ENCODE results near the gene PACS2. TPM values are rescaled to one million over a fixed set of nuclear protein-coding genes. Genes with fewer than 3 reads are reported as not detected.
"Not testable (repeated sequence)": the region's sequence is repeated elsewhere in the genome, so short reads cannot be mapped to it uniquely, and the experiment has no call there.

PACS2 gene
- total RNA-seq, 4 donors from 2014 or later = 37.1 to 116 (median 52.2) TPM

GRCh38 chr14:105300542-105301102 is 13.9 kb upstream of the PACS2 start, which contains the start of gene BRF1:
TSS of gene BRF1 (minus strand) at chr14:105301001. CDS start at chr14:105300629, 372 bp downstream.
- intact Hi-C loops (cut with DNase I; ENCODE audit: low total_unique reads) = no loop called here

GRCh38 chr14:105301103-105301914 is 13.2 kb upstream of the PACS2 start:
- H3K9me3 ChIP-seq = no peaks in the 10 kb centered on the region
- H3K27me3 ChIP-seq = no peaks in the 10 kb centered on the region
- TF ChIP-seq CTCF (IDR thresholded peaks at IDR 0.05) = no peak
- TF ChIP-seq POLR2A (IDR thresholded peaks at IDR 0.05) = peak in 1 of 2 donors; percentile 56
- H3K27ac ChIP-seq = peak overlapping the region; percentile 93 to 98
- H3K4me1 ChIP-seq = peaks cover 0 to 10% of the 10 kb centered on the region in 2 donors
- no peaks in the 10 kb centered on the region for H3K36me3 ChIP-seq
- peak overlapping the region; percentile 68 to 84 for H3K4me3 ChIP-seq
- intact Hi-C loops (cut with DNase I; ENCODE audit: low total_unique reads) = no loop called here
- peak; percentile 98 to 99 for DNase-seq

More at GRCh38 chr14:105300542-105301102, 13.9 kb upstream of the PACS2 start, which contains the start of gene BRF1:
- no peaks in the 10 kb centered on the region for H3K9me3 ChIP-seq
- peak; percentile 93 to 95 for DNase-seq
- H3K36me3 ChIP-seq = no peaks in the 10 kb centered on the region
- H3K4me3 ChIP-seq = peak within 1 kb of the TSS; percentile 68 to 84
- TF ChIP-seq CTCF (IDR thresholded peaks at IDR 0.05) = peak in 2 of 4 experiments; percentile 21 to 37
- peak; percentile 53 to 78 for TF ChIP-seq POLR2A (IDR thresholded peaks at IDR 0.05)
- H3K27ac ChIP-seq = peak within 1 kb of the TSS; percentile 93 to 98
- peaks cover 0 to 10% of the 10 kb centered on the region in 2 donors for H3K4me1 ChIP-seq
- H3K27me3 ChIP-seq = no peaks in the 10 kb centered on the region

GRCh38 chr14:105301915-105302249 is 12.7 kb upstream of the PACS2 start:
- H3K4me3 ChIP-seq; H3K9me3 ChIP-seq; DNase-seq; intact Hi-C loops (cut with DNase I; ENCODE audit: low total_unique reads); H3K4me1 ChIP-seq; H3K27me3 ChIP-seq; H3K36me3 ChIP-seq: not testable (repeated sequence)
- H3K27ac ChIP-seq = peak overlapping the region; percentile 93 to 98

- Histone ChIP-seq H3K4me1 (peaks cover 0 to 10% of the 10 kb centered on the region in 2 donors), H3K27ac (no peak overlapping the region), H3K9me3 (no peaks in the 10 kb centered on the region), H3K36me3 (no peaks in the 10 kb centered on the region), H3K27me3 (no peaks in the 10 kb centered on the region), H3K4me3 (no peak overlapping the region)
- TF ChIP-seq POLR2A (IDR thresholded peaks at IDR 0.05) (no peak), CTCF (IDR thresholded peaks at IDR 0.05) (no peak)
- intact Hi-C loops (cut with DNase I; ENCODE audit: low total_unique reads) = no loop called here
- DNase-seq = no peak
Measured at GRCh38 chr14:105303949-105304348, 10.6 kb upstream of the PACS2 start.

DNA sequence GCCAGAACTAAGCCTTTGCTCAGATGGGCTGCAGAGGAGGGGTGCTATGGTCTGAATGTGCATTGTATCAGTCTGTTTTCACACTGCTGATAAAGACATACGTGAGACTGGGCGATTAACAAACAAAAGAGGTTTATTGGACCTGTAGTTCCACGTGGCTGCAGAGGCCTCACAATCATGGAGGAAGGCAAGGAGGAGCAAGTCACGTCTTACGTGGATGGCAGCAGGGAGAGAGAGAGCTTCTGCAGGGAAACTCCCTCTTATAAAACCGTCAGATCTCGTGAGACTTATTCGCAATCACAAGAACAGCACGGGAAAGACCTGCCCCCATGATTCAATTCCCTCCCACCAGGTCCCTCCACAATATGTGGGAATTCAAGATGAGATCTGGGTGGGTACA is 10.0 kb upstream of the PACS2 start:
- no peak for DNase-seq
- no peaks in the 10 kb centered on the region for H3K27me3 ChIP-seq
- TF ChIP-seq POLR2A (IDR thresholded peaks at IDR 0.05) (no peak), CTCF (IDR thresholded peaks at IDR 0.05) (no peak)
- H3K4me3 ChIP-seq = no peak overlapping the region
- H3K36me3 ChIP-seq = no peaks in the 10 kb centered on the region
- H3K27ac ChIP-seq = no peak overlapping the region
- H3K4me1 ChIP-seq = peaks cover 0 to 5% of the 10 kb centered on the region in 2 donors
- intact Hi-C loops (cut with DNase I; ENCODE audit: low total_unique reads) = no loop called here
- H3K9me3 ChIP-seq = no peaks in the 10 kb centered on the region
